Measurements from ENCODE around the gene FKBP7. TPM values are rescaled to one million over a fixed set of nuclear protein-coding genes. Genes with fewer than 3 reads are reported as not detected.
"Not testable (repeated sequence)": the region's sequence is repeated elsewhere in the genome, so short reads cannot be mapped to it uniquely, and the experiment has no call there.

FKBP7 gene
- polyA plus RNA-seq, 1 donor = 46.3 TPM

GRCh38 chr2:178448968-178449661, 29.3 kb downstream of the FKBP7 start:
- no peak for DNase-seq

GRCh38 chr2:178441426-178441825, 37.0 kb downstream of the FKBP7 start:
- no peak for DNase-seq

- DNase-seq = no peak
Observed at GRCh38 chr2:178436662-178437061, 41.7 kb downstream of the FKBP7 start.

GRCh38 chr2:178429336-178429735, 49.1 kb downstream of the FKBP7 start:
- no peak for DNase-seq

DNA sequence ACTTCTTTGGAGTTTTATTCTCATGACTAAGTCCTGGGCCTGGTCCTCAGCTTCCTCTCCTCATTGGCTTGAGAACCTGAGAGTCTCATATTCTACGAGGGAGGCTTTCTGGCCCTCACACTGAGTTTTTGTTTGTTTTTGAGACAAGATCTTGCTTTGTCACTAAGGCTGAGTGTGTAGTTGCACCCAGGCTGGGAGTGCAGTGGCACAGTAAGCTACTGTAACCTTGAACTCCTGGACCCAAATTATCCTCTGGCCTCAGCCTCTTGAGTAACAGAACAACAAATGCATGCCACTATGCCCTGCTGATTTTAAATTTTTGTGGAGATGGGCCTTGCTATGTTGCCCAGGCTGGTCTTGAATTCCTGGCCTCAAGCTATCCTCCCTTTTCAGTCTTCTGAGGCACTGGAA, 50.0 kb downstream of the FKBP7 start:
- DNase-seq = no peak

GRCh38 chr2:178427458-178427857, 50.9 kb downstream of the FKBP7 start:
- no peak for DNase-seq

DNA sequence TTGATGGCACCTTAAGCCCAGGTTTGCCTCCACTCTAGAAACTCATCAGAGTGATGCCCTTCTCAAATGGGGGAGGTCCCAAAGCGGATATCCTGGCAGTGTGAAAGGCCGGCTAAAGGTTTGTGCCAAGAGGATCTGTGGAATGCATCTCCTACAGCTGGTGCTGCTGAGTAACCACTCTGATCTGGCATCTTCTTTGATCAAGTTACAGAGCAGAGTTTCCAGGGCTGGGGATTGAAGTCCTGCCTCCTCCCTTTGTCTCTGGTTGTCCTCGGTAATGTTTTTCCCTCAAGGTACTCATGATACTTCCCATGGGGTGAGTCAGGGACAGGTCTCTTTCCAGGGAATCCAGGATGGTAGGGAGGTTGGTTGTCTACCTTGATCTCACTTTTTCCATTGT, 52.0 kb downstream of the FKBP7 start:
- no peak for DNase-seq

DNA sequence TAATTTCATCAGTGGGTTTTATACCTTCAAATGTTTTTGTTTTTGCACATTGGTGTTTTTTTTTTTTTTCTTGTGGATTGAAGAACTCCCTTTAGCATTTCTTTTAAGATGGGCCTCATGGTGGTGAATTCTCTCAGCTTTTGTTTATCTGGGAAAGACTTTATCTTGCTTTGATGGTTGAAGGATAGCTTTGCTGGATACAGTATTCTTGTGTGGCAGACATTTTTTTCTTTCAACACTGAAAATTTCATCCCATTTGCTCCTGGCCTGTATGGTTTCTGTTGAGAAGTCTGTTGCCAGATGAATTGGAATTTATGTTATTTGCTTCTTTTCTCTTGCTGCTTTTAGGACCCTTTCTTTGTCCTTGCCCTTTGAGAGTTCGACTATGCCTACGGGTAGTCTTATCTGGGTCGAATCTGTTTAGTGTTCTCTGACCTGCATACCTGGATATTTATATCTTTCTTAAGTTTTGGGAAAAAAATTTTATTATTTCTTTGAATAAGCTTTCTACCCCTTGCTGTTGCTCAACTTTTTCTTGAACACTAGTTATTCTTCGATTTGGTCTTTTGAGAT, 53.1 kb downstream of the FKBP7 start:
- DNase-seq = no peak

DNA sequence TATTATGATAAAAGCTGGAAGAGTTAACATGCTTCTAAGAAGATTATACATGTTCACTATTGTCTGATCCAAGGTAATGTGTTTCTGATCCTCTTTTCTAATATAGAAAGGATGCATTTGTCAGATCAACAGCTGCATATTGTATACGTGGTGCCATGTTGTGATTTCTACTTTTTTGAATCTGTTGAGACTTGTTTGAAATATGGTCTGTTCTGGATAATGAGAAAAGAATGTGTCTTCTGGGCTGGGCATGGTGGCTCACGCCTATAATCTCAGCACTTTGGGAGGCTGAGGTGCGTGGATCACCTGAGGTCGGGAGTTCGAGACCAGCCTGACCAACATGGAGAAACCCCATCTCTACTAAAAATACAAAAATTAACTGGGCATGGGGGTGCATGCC, 54.7 kb downstream of the FKBP7 start:
- not testable (repeated sequence) for DNase-seq

DNA sequence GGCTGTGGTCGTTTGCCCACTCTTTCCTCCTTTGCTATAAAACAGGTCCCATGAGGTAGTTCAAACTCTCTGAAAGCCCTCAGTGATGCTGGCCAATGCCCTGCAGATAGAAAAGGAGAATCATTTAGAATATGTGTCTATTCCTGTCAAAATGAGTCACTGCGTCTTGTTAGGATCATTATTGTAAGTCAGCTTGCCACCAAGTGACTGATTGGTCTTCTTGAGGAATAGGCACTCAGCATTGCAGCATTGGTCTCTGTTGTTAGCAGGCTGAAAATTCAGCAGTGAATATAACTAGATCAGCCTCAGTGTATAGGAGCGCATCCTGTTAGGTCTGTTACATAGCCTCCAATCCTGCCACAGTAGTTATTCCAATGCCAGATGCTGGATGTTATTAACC, 56.3 kb downstream of the FKBP7 start:
- DNase-seq = no peak

GRCh38 chr2:178420463-178420999, 57.9 kb downstream of the FKBP7 start:
- DNase-seq = no peak

DNA sequence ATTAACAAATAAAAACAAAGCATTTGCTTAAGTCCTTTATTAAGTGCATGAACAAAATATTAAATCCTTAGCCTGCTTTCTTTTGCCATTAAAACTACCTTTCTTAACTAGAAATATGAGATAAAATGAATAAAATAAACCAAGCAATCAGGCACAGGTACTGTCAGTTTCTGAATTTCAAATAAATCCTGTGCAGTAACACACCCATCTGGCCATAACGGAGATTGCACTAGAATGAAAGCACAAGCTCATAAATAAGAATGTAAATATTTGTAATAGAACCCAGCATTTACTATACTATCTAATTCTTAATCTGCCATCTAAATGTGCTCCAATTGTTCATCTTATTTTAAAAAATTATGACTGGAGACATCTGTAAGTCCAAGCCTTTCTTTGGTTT, 59.3 kb downstream of the FKBP7 start:
- no peak for DNase-seq

- no peak for DNase-seq
Observed at GRCh38 chr2:178418426-178418825, 60.0 kb downstream of the FKBP7 start.

- no peak for DNase-seq
Observed at GRCh38 chr2:178417916-178418315, 60.5 kb downstream of the FKBP7 start.

DNA sequence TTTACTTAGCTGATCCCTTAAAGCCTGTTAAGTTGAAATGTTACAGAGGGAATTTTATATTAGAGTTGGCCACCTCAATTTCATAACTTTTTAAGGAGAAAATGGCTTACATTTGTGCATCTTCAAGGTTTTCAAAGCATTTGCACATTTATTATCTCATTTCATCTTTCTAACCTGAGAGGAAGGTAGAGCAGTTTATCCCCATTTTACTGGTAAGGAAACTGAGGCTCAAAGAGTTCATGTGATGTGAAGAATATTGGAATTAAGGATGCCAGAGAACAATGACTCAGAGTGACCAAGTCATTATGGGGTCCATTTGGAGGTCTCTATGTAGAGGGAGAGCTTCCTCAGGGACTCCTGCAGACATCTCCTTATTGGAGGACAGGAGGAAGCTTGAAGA, 62.4 kb downstream of the FKBP7 start:
- no peak for DNase-seq

GRCh38 chr2:178414266-178415247, 63.8 kb downstream of the FKBP7 start:
- peak; percentile 90 for DNase-seq

Other genes with a start within 250 kb of the FKBP7 start
- 55.7 TPM for gene PRKRA, start 27.4 kb downstream of the FKBP7 start, polyA plus RNA-seq (ENCODE audit: insufficient read length)
- 6.8 TPM for gene PJVK, start 27.2 kb downstream of the FKBP7 start, polyA plus RNA-seq (ENCODE audit: insufficient read length)
- gene PLEKHA3, start 1.9 kb upstream of the FKBP7 start, polyA plus RNA-seq (ENCODE audit: insufficient read length) = 13.6 TPM